ENCODE data around the gene NLRC3.

DNA sequence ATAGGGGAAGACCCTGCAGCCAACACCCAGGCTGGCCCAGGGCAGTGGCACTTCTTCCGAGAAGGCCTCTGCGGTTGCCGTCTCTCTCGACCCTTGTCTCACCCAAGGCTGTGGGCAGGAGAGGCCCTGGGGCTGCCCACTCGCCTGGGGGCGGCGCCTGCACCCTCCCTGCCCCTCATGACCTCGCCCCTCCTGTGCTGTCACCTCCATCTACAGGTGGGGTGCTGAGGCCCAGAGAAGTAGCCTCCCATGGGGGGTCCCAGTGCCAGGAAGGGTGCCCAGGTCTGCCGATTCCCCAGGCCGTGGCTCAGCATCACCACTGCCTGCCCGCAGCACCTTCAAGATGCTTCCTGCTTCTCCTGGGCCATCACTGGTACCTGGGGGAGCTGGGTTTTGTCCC is 992 bp downstream of the NLRC3 start:
- TF ChIP-seq, protein P1, sequence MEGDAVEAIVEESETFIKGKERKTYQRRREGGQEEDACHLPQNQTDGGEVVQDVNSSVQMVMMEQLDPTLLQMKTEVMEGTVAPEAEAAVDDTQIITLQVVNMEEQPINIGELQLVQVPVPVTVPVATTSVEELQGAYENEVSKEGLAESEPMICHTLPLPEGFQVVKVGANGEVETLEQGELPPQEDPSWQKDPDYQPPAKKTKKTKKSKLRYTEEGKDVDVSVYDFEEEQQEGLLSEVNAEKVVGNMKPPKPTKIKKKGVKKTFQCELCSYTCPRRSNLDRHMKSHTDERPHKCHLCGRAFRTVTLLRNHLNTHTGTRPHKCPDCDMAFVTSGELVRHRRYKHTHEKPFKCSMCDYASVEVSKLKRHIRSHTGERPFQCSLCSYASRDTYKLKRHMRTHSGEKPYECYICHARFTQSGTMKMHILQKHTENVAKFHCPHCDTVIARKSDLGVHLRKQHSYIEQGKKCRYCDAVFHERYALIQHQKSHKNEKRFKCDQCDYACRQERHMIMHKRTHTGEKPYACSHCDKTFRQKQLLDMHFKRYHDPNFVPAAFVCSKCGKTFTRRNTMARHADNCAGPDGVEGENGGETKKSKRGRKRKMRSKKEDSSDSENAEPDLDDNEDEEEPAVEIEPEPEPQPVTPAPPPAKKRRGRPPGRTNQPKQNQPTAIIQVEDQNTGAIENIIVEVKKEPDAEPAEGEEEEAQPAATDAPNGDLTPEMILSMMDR (tag by site-specific recombination; IDR thresholded peaks at IDR 0.05): no peak
- TF ChIP-seq ZNF785 (tag by site-specific recombination; IDR thresholded peaks at IDR 0.05): no peak
- no peak for TF ChIP-seq SCRT2 (tag by site-specific recombination; IDR thresholded peaks at IDR 0.05)
- TF ChIP-seq ZNF501 (tag by site-specific recombination; IDR thresholded peaks at IDR 0.05): no peak
- TF ChIP-seq, protein P2, sequence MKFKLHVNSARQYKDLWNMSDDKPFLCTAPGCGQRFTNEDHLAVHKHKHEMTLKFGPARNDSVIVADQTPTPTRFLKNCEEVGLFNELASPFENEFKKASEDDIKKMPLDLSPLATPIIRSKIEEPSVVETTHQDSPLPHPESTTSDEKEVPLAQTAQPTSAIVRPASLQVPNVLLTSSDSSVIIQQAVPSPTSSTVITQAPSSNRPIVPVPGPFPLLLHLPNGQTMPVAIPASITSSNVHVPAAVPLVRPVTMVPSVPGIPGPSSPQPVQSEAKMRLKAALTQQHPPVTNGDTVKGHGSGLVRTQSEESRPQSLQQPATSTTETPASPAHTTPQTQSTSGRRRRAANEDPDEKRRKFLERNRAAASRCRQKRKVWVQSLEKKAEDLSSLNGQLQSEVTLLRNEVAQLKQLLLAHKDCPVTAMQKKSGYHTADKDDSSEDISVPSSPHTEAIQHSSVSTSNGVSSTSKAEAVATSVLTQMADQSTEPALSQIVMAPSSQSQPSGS (tag by site-specific recombination; IDR thresholded peaks at IDR 0.05; ENCODE audit: low read depth): no peak
- TF ChIP-seq ZNF19 (tag by site-specific recombination; IDR thresholded peaks at IDR 0.05; ENCODE audit: low read depth): no peak
- TF ChIP-seq RBAK (tag by site-specific recombination; IDR thresholded peaks at IDR 0.05): no peak
- TF ChIP-seq SETDB1 (IDR thresholded peaks at IDR 0.05; ENCODE audit: insufficient read length, low read length): no peak
- no peak for TF ChIP-seq MYNN (tag by site-specific recombination; IDR thresholded peaks at IDR 0.05; ENCODE audit: borderline replicate concordance)
- TF ChIP-seq ZNF670 (tag by site-specific recombination; IDR thresholded peaks at IDR 0.05; ENCODE audit: low read depth): no peak
- TF ChIP-seq, protein P3, sequence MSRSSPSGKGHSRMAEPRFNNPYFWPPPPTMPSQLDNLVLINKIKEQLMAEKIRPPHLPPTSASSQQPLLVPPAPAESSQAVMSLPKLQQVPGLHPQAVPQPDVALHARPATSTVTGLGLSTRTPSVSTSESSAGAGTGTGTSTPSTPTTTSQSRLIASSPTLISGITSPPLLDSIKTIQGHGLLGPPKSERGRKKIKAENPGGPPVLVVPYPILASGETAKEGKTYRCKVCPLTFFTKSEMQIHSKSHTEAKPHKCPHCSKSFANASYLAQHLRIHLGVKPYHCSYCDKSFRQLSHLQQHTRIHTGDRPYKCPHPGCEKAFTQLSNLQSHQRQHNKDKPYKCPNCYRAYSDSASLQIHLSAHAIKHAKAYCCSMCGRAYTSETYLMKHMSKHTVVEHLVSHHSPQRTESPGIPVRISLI (tag by site-specific recombination; IDR thresholded peaks at IDR 0.05): no peak
- TF ChIP-seq ZNF658 (tag by site-specific recombination; IDR thresholded peaks at IDR 0.05): no peak
- TF ChIP-seq, protein P4, sequence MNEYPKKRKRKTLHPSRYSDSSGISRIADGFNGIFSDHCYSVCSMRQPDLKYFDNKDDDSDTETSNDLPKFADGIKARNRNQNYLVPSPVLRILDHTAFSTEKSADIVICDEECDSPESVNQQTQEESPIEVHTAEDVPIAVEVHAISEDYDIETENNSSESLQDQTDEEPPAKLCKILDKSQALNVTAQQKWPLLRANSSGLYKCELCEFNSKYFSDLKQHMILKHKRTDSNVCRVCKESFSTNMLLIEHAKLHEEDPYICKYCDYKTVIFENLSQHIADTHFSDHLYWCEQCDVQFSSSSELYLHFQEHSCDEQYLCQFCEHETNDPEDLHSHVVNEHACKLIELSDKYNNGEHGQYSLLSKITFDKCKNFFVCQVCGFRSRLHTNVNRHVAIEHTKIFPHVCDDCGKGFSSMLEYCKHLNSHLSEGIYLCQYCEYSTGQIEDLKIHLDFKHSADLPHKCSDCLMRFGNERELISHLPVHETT (tag by site-specific recombination; IDR thresholded peaks at IDR 0.05): no peak
- TF ChIP-seq KLF16 (tag by site-specific recombination; IDR thresholded peaks at IDR 0.05): no peak
